BLaER1 treated with 17β-estradiol and CSF1 and Interleukin-3, amounts not matched to agents 10 nM and 100 nM (cell line): ENCODE results near the gene SYTL2.

Experiments used
- H3K27ac ChIP-seq, 11 experiments: shearing (Covaris generic); formaldehyde crosslinking; 2 replicates each; pipeline ENCODE4 v1.8.1; 2022
- H3K27me3 ChIP-seq, 11 experiments: shearing (Covaris generic); formaldehyde crosslinking; 2 replicates each; pipeline ENCODE4 v1.8.1; 2022
- H3K36me3 ChIP-seq, 11 experiments: shearing (Covaris generic); formaldehyde crosslinking; 2 replicates each; pipeline ENCODE4 v1.8.1; 2022
- H3K4me1 ChIP-seq, 10 experiments: shearing (Covaris generic); formaldehyde crosslinking; 2 replicates each; pipeline ENCODE4 v1.8.1; 2022
- H3K4me2 ChIP-seq, 11 experiments: shearing (Covaris generic); formaldehyde crosslinking; 2 replicates each; pipeline ENCODE4 v1.8.1; 2022
- H3K4me3 ChIP-seq, 10 experiments: shearing (Covaris generic); formaldehyde crosslinking; 2 replicates each; pipeline ENCODE4 v1.8.1; 2022
- H3K9ac ChIP-seq, 11 experiments: shearing (Covaris generic); formaldehyde crosslinking; 2 replicates each; pipeline ENCODE4 v1.8.1; 2022
- H3K9me3 ChIP-seq, 11 experiments: shearing (Covaris generic); formaldehyde crosslinking; replicated peaks in 1 of 11; 2 replicates each; pipeline ENCODE4 v1.8.1; 2022
- H4K20me1 ChIP-seq, 11 experiments: shearing (Covaris generic); formaldehyde crosslinking; 2 replicates each; pipeline ENCODE4 v1.8.1; 2022
- Cebpa-rat ChIP-seq, 11 experiments: shearing (Covaris generic); IDR thresholded peaks; 2 replicates each; pipeline ENCODE4 v1.8.1; 2022

SYTL2 gene

DNA sequence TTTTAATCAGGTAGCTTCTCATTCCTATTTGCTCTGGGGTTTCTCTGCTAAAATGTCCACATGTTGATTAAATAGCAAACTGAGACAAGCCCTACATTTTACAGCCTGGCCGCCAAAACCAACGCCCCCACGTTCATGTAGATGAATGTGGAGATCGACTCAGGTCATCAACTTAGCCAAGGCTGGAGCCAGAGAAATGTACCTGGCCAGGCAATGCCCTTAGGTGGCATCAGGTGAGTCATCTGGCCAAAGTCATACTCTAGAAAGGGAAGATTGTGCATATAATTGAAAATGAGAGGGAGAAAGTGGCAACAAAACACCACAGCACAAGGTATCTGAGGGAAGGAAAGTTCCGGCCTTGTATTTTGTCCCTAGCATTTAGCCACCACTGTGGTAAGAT, 87.9 kb downstream of the SYTL2 start:
- Histone ChIP-seq H3K27me3 (no peaks in the 10 kb centered on the region), H3K9ac (no peak overlapping the region), H3K4me2 (no peak overlapping the region), H3K4me1 (no peaks in the 10 kb centered on the region), H3K9me3 (no peaks in the 10 kb centered on the region), H3K27ac (no peak overlapping the region), H3K4me3 (no peak overlapping the region), H3K36me3 (peaks cover 0 to 13% (median 0%) of the 10 kb centered on the region in 11 experiments; a peak in 1 of 22 replicates), H4K20me1 (no peaks in the 10 kb centered on the region)
- no peak for TF ChIP-seq Cebpa-rat (IDR thresholded peaks at IDR 0.05)

DNA sequence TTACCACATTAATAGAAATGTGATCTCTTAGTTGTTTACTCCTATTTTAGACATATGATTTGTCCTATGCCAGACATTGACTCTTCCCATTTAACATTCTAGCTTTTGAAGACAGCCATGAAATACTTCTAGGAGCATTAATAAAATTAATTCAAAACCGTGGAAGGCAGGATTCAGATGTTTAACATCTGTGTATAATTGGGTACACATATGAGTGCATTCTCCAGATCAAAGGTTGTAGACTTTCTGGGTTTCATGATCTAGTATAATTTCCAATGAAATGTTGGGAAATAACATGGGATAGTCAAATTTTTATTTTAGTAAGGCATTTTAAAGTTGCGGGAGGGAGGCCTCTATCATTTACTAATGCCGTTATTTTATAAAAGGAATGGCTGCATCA, 89.8 kb downstream of the SYTL2 start:
- Histone ChIP-seq H4K20me1 (no peaks in the 10 kb centered on the region), H3K27me3 (no peaks in the 10 kb centered on the region), H3K4me1 (no peaks in the 10 kb centered on the region), H3K9me3 (no peaks in the 10 kb centered on the region), H3K9ac (no peak overlapping the region), H3K4me2 (no peak overlapping the region), H3K36me3 (no peaks in the 10 kb centered on the region), H3K27ac (no peak overlapping the region), H3K4me3 (no peak overlapping the region)
- TF ChIP-seq Cebpa-rat (IDR thresholded peaks at IDR 0.05) = no peak

DNA sequence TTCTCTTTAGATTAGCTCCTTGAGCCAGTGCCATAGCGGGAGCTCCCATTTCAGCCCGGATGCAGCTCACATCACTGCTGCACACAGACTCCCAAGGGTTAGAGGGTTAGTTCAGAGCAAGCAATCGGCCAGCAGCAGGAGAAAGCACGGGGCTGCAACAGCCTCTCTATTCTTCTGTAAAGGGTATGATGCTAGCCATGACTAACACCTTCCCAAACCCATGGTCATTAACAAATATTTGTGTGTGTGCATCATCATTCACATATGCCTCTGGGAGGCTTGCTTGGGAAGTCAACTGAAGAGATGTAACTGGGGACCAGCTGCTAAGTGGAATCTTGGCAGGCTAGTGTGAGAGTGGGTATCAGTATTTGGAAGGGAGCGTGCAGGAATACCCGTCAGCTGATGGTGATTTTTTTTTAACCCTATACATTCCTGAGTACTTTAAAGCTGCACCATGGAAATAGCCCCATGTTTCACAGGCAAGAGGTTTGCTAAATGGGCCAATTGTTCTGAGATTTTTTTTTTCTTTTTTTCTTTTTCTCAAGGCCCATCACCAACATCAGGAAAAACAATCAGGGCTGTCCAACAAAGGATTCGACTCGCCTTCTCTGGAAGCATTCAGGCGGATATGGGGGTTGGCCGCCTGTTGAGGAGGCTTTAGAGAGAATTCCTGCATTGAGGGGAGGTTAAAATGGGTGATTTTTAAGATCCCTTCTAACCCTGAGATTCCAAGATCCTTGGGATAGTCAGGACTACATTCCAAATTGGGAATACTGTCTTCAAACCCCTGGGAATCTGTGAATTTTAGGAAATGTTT, 91.7 kb downstream of the SYTL2 start:
- no peaks in the 10 kb centered on the region for H3K4me1 ChIP-seq
- H3K9ac ChIP-seq = no peak overlapping the region
- H3K9me3 ChIP-seq = no peaks in the 10 kb centered on the region
- no peak overlapping the region for H3K4me2 ChIP-seq
- H4K20me1 ChIP-seq = no peaks in the 10 kb centered on the region
- TF ChIP-seq Cebpa-rat (IDR thresholded peaks at IDR 0.05) = no peak
- no peak overlapping the region for H3K4me3 ChIP-seq
- no peak overlapping the region for H3K27ac ChIP-seq
- no peaks in the 10 kb centered on the region for H3K36me3 ChIP-seq
- no peaks in the 10 kb centered on the region for H3K27me3 ChIP-seq

DNA sequence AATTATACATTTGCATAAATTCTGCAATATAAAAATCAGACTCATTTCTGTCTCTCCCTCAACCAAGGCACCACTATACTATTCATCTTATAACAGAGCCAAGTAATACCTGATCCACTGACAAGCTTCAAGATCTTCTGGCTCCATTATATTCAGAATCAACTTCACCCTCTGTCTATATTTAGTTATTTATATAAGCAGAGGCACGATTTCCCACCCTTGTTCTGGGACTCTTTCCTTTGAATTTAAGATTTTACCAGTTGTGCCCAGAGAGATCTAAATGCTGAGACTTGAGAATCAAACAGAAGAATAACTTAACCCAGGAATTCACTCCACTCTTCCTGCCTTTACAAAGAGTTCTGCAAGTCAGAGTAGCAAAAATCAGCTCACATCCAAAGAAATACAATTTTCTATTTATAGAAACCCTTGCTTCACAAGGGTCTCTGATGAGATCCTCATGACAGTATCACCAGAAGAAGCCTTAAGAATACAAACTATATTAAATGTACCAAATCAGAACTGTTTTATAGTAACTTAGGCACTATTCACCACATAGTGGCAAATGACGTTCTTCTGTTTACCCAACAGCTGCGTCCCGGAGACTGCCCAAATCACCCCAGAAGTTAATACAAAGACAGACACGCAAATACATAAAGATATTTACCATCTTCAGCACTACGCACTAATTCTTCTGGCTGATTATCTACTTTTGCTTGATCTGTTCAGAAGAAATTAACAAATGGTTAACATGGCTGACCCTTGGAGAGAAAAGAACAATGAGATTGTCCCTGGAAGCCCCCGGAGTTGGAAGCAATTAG, 92.6 kb downstream of the SYTL2 start:
- TF ChIP-seq Cebpa-rat (IDR thresholded peaks at IDR 0.05) = no peak
- H3K4me1 ChIP-seq = no peaks in the 10 kb centered on the region

DNA sequence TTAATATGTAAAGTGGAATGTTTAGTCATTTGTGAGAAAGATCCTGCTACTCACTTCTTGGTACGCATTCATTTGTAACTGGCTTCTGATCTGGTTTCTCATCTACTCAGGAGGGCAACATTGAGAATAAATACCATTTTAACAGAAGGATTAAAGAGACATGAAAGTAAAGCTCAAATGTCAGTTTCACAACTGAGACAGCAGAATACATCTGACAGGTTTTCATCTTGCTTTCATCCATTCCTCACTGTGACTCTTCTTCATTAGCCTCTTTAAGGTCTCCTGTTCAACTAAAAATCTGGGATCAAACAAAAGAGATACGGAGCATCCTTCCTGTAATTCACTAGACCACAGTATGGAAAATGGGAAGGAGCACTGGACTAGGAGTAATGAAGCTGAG, 93.5 kb downstream of the SYTL2 start:
- Histone ChIP-seq H3K4me1 (no peaks in the 10 kb centered on the region), H3K4me3 (no peak overlapping the region), H3K27ac (no peak overlapping the region), H3K27me3 (no peaks in the 10 kb centered on the region), H3K36me3 (no peaks in the 10 kb centered on the region), H4K20me1 (no peaks in the 10 kb centered on the region), H3K9ac (no peak overlapping the region), H3K4me2 (no peak overlapping the region), H3K9me3 (no peaks in the 10 kb centered on the region)
- TF ChIP-seq Cebpa-rat (IDR thresholded peaks at IDR 0.05) = no peak

More for the DNA sequence above, 92.6 kb downstream of the SYTL2 start:
- H3K4me3 ChIP-seq = no peak overlapping the region
- no peaks in the 10 kb centered on the region for H3K27me3 ChIP-seq
- no peaks in the 10 kb centered on the region for H3K36me3 ChIP-seq
- H3K9ac ChIP-seq = no peak overlapping the region
- no peak overlapping the region for H3K27ac ChIP-seq
- H4K20me1 ChIP-seq = no peaks in the 10 kb centered on the region
- H3K9me3 ChIP-seq = no peaks in the 10 kb centered on the region
- H3K4me2 ChIP-seq = no peak overlapping the region

DNA sequence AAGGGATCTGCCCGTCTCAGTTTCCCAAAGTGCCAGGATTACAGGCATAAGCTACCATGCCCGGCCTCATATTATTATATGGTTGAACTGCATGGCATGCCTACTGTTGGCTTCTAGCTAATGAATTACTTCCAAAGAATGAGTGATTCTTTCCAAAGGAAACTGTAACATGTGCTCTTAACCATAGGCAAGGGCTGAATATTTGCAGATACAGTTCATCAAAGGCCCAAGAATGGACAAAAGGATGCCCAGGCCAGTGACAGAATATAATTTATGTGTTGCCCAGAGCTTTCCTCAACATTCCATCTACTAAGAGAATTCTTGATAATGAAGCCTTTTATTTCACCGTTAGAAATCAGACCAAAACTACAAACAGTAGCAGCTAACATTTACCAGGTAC, 98.0 kb downstream of the SYTL2 start:
- no peak for TF ChIP-seq Cebpa-rat (IDR thresholded peaks at IDR 0.05)
- H3K27ac ChIP-seq = no peak overlapping the region
- H3K36me3 ChIP-seq = no peaks in the 10 kb centered on the region

DNA sequence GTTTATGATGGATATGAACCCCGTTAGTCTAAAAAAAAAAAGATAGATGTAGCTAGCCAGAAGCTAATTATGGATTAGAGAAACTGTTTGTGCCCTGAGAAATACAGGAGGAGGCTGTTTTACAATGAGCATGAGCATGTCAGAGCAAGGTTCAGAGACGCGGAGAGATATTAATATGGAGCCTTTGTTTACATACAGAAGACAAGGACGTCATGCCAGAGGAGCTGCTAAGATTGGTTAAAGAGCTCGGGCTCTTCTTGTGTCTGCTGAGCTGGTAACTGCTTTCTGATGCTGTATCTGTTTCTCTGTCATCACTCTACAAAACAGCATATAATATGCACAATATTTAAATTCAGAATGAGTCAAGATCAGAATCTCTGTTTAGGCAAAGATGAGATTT, 100.0 kb downstream of the SYTL2 start:
- H3K4me1 ChIP-seq = no peaks in the 10 kb centered on the region
- no peaks in the 10 kb centered on the region for H4K20me1 ChIP-seq
- H3K27ac ChIP-seq = no peak overlapping the region
- no peaks in the 10 kb centered on the region for H3K27me3 ChIP-seq
- no peaks in the 10 kb centered on the region for H3K36me3 ChIP-seq
- no peak overlapping the region for H3K4me3 ChIP-seq
- H3K9me3 ChIP-seq = no peaks in the 10 kb centered on the region
- no peak overlapping the region for H3K9ac ChIP-seq
- no peak overlapping the region for H3K4me2 ChIP-seq
- no peak for TF ChIP-seq Cebpa-rat (IDR thresholded peaks at IDR 0.05)

More for the DNA sequence above, 98.0 kb downstream of the SYTL2 start:
- Histone ChIP-seq H3K9me3 (no peaks in the 10 kb centered on the region), H3K4me1 (no peaks in the 10 kb centered on the region), H3K4me2 (no peak overlapping the region), H3K9ac (no peak overlapping the region), H3K4me3 (no peak overlapping the region), H4K20me1 (no peaks in the 10 kb centered on the region), H3K27me3 (no peaks in the 10 kb centered on the region)

DNA sequence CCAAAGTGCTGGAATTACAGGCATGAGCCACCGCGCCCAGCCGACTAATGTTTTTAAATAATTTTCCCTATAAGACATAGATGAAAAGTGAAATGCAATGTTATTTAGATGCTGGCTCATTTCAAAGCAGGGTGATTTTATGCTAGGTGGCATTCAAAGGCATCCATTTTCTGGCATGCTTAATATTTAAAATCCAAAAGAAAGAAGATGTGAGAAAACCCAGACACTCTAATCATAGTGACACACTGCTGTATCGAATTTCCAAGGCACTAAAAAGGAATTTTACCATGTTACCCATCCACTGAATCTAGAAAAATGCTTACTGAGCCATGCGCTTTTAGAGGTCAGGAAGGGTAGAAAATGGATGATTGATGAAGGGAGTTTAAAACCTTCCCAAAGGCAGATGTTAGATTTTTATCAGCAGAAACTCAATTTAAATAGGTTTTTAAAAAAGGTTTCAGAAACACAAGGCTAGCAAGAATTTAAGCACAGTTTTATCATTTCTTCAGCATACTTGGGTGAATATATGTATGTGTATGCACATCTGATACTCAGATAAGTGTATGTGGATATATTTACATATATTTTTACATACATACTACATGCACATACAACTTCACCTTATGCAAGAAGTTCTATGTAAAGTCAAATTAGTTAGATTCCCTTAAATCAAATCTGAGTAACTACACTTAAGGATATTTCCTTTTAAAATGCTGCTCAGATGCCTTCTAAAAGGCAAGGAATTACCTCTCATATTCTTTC, 100.8 kb downstream of the SYTL2 start:
- H3K36me3 ChIP-seq = no peaks in the 10 kb centered on the region
- no peaks in the 10 kb centered on the region for H4K20me1 ChIP-seq
- H3K4me1 ChIP-seq = 0 out of 20 replicates have a peak, but pooled peaks cover 0 to 6% (median 0%) of the 10 kb centered on the region in 10 experiments
- no peak overlapping the region for H3K9ac ChIP-seq
- H3K4me3 ChIP-seq = no peak overlapping the region
- TF ChIP-seq Cebpa-rat (IDR thresholded peaks at IDR 0.05) = no peak
- H3K9me3 ChIP-seq = no peaks in the 10 kb centered on the region
- no peak overlapping the region for H3K4me2 ChIP-seq
- H3K27ac ChIP-seq = no peak overlapping the region
- no peaks in the 10 kb centered on the region for H3K27me3 ChIP-seq

DNA sequence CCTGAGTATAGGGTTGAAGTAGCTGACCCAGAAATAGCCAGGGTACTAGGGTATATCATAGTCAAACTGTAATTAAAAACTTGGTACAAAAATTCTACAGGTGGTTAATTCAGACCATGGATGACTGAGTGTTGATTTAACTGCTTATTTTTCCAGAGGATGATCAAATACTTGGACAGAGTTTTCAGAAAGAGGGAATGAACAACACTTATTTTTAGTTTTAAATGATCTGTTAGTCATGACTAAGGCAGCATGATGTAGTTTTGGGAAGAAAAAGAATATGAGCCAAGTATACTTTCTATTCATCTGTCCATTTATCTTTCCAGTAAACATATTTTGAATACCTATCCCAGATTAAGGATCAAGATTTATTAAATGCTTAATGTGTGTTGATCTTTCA, 105.1 kb downstream of the SYTL2 start:
- H3K4me3 ChIP-seq = no peak overlapping the region
- 0 out of 22 replicates have a peak overlapping the region, but pooled peaks of 1 of the 11 experiments have one; percentile 12 for H3K4me2 ChIP-seq
- H3K36me3 ChIP-seq = no peaks in the 10 kb centered on the region
- no peak overlapping the region for H3K9ac ChIP-seq
- no peaks in the 10 kb centered on the region for H3K27me3 ChIP-seq
- no peak overlapping the region for H3K27ac ChIP-seq
- 0 out of 20 replicates have a peak, but pooled peaks cover 0 to 6% (median 0%) of the 10 kb centered on the region in 10 experiments for H3K4me1 ChIP-seq
- H4K20me1 ChIP-seq = no peaks in the 10 kb centered on the region
- H3K9me3 ChIP-seq = peaks cover 0 to 9% (median 0%) of the 10 kb centered on the region in 11 experiments; a peak in 1 of 22 replicates
- no peak for TF ChIP-seq Cebpa-rat (IDR thresholded peaks at IDR 0.05)
